OCI-LY3 (cell line): ENCODE data around the gene MPC1L.

Experiments used
- EZH2phosphoT487 ChIP-seq: fragments of 200-600 bp; shearing (Covaris generic); IDR thresholded peaks from 2 replicates; pipeline ENCODE4 v1.6.1; 2018; ENCODE audit warnings: antibody characterized with exemption, mixed run types, low read depth
- TF ChIP-seq, protein P1 (sequence below): fragments of 200-600, 300-600 bp; sonication (generic); IDR thresholded peaks from 2 replicates; pipeline ENCODE4 v1.5.1; 2014; ENCODE audit warnings: antibody characterized with exemption, low read length, low read depth

DNA sequence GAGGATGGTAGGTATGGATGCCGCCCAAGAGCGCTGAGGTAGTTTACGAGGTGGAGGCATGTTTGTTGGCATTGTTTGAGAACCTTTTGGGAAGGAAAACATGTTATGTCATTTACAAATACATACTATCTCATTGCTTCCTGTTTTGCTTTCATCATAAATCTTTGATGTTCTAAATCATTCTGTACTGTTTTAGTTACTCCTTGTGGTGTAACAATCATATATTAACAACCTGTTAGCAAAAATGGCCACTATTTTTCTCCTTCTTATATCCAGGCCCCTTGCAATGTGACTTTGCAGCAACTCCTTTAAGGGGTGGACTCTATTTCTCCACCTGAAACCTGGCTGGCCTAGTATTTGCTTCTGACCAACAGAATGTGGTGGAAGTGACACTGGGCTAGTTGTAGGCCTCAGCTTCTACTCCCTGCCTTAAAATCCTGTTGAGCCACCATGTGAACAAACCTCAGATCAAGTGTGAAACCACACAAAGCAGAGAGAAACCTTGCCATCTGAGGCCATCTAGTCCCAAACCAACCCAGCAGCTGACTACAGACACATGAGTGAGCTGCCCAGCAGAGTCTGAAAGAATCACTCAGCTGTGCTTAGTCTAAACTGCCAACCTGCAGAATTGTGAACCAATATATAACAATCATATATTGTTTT, 40.0 kb downstream of the MPC1L start:
- TF ChIP-seq, protein P1, sequence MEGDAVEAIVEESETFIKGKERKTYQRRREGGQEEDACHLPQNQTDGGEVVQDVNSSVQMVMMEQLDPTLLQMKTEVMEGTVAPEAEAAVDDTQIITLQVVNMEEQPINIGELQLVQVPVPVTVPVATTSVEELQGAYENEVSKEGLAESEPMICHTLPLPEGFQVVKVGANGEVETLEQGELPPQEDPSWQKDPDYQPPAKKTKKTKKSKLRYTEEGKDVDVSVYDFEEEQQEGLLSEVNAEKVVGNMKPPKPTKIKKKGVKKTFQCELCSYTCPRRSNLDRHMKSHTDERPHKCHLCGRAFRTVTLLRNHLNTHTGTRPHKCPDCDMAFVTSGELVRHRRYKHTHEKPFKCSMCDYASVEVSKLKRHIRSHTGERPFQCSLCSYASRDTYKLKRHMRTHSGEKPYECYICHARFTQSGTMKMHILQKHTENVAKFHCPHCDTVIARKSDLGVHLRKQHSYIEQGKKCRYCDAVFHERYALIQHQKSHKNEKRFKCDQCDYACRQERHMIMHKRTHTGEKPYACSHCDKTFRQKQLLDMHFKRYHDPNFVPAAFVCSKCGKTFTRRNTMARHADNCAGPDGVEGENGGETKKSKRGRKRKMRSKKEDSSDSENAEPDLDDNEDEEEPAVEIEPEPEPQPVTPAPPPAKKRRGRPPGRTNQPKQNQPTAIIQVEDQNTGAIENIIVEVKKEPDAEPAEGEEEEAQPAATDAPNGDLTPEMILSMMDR: no peak
- TF ChIP-seq EZH2phosphoT487: no peak
